B cell (primary cell): ENCODE measurements around the gene GRB10. TPM values are rescaled to one million over a fixed set of nuclear protein-coding genes. Genes with fewer than 3 reads are reported as not detected.

ENCODE experiments used
- ATAC-seq: fragments of 200-7000 bp; cut with Tn5 transposase; one replicate; pipeline ENCODE4 v1.10.0; 2021; ENCODE audit warnings: low read depth, mild to moderate bottlenecking, moderate number of reproducible peaks, moderate library complexity
- CTCF ChIA-PET: fragments of 350-600 bp; sonication (Branson Sonifier 250); formaldehyde crosslinking; loops from one replicate; lab custom pipeline; 2021; ENCODE audit warnings: antibody characterized with exemption, inconsistent platforms; lab: Charles Lee
- POLR2A ChIA-PET: fragments of 350-600 bp; sonication (Branson Sonifier 250); formaldehyde crosslinking; loops from one replicate; lab custom pipeline; 2021; ENCODE audit warnings: antibody characterized with exemption; lab: Charles Lee
- DNase-seq: peaks from one replicate; pipeline ENCODE4 v3.0.0; 2013
- H2AFZ ChIP-seq: 2 replicates; pipeline ENCODE4 v1.6.1; 2012; ENCODE audit warnings: mild to moderate bottlenecking, low read depth, low read length; ENCODE audit not compliant: insufficient read depth, poor library complexity, severe bottlenecking
- H3K27ac ChIP-seq, 2 donors: 1 replicate in 1 of 2; 2 replicates in 1 of 2; pipeline ENCODE4 v1.5.1; 2012 to 2013; ENCODE audit warnings: low read length in 2 of 2, mild to moderate bottlenecking in 2 of 2, moderate library complexity in 1 of 2
- H3K27me3 ChIP-seq, 4 experiments: fragments of 200-600 bp in 1 of 4; sonication (generic) in 1 of 4; replicated peaks in 1 of 4; 1 replicate in 2 of 4; 2 replicates in 2 of 4; pipeline versions ENCODE4 v1.6.1 to v1.7.0; 2013 to 2016; ENCODE audit warnings: low read length in 3 of 4, mild to moderate bottlenecking in 2 of 4, mixed read lengths in 1 of 4, moderate library complexity in 1 of 4; ENCODE audit not compliant: insufficient read depth in 4 of 4, control insufficient read depth in 3 of 4; ENCODE audit errors: control extremely low read depth in 1 of 4
- H3K36me3 ChIP-seq, 2 experiments: replicated peaks in 1 of 2; 1 replicate in 1 of 2; 2 replicates in 1 of 2; pipeline versions ENCODE4 v1.6.1 to v1.7.1; 2013; ENCODE audit warnings: low read length in 1 of 2; ENCODE audit not compliant: insufficient read depth in 2 of 2, control insufficient read depth in 1 of 2; ENCODE audit errors: control extremely low read depth in 1 of 2, extremely low read depth in 1 of 2
- H3K4me1 ChIP-seq, 2 donors: fragments of 200-600 bp in 1 of 2; sonication (generic) in 1 of 2; 1 replicate in 1 of 2; 2 replicates in 1 of 2; pipeline versions ENCODE4 v1.5.1 to v1.6.1; 2013 to 2017; ENCODE audit warnings: low read length in 2 of 2; ENCODE audit not compliant: control insufficient read depth in 2 of 2, insufficient read depth in 2 of 2
- H3K4me2 ChIP-seq: replicated peaks from 2 replicates; pipeline ENCODE3; 2012; ENCODE audit warnings: mild to moderate bottlenecking, low read depth, low read length; ENCODE audit not compliant: poor library complexity, severe bottlenecking
- H3K4me3 ChIP-seq, 5 experiments: fragments of 200-600 bp in 1 of 5; sonication (generic) in 1 of 5; 1 replicate in 3 of 5; 2 replicates in 2 of 5; pipeline versions ENCODE4 v1.5.1 to v1.7.0; 2011 to 2016; ENCODE audit warnings: low read length in 4 of 5, mild to moderate bottlenecking in 4 of 5, low read depth in 2 of 5, control low read depth in 1 of 5, moderate library complexity in 1 of 5; ENCODE audit not compliant: insufficient read depth in 1 of 5; ENCODE audit errors: control extremely low read depth in 1 of 5, extremely low read depth in 1 of 5
- H3K79me2 ChIP-seq: fragments of 200-600 bp; sonication (generic); one replicate; pipeline ENCODE4 v1.6.0; 2016; ENCODE audit warnings: low read length; ENCODE audit not compliant: control insufficient read depth, insufficient read depth
- H3K9ac ChIP-seq: fragments of 200-600 bp; sonication (generic); 2 replicates; pipeline ENCODE4 v1.6.1; 2017; ENCODE audit warnings: mild to moderate bottlenecking, low read length, moderate library complexity
- H3K9me3 ChIP-seq, 3 donors: one replicate each; pipeline versions ENCODE4 v1.6.1 to v1.7.1; 2013; ENCODE audit warnings: low read length in 2 of 3; ENCODE audit not compliant: control insufficient read depth in 2 of 3, insufficient read depth in 1 of 3; ENCODE audit errors: control extremely low read depth in 1 of 3
- H4K20me1 ChIP-seq: 2 replicates; pipeline ENCODE4 v1.6.0; 2012; ENCODE audit warnings: mild to moderate bottlenecking, low read length; ENCODE audit not compliant: insufficient read depth, control insufficient read depth, poor library complexity, severe bottlenecking
- H3K27ac Mint-ChIP-seq: one replicate; pipeline ENCODE4 v1.8.0; 2021; ENCODE audit warnings: mixed read lengths
- H3K27me3 Mint-ChIP-seq: one replicate; pipeline ENCODE4 v1.8.0; 2021; ENCODE audit warnings: mixed read lengths
- H3K4me1 Mint-ChIP-seq: one replicate; pipeline ENCODE4 v1.8.0; 2021; ENCODE audit warnings: mixed read lengths
- H3K4me3 Mint-ChIP-seq: one replicate; pipeline ENCODE4 v1.8.0; 2021; ENCODE audit warnings: mixed read lengths
- H3K9me3 Mint-ChIP-seq: one replicate; pipeline ENCODE4 v1.8.0; 2022; ENCODE audit warnings: mixed read lengths; ENCODE audit not compliant: insufficient read depth
- EZH2 ChIP-seq: IDR thresholded peaks from 2 replicates; pipeline ENCODE4 v1.6.1; 2012; ENCODE audit warnings: borderline replicate concordance, low read depth, mild to moderate bottlenecking, moderate library complexity, low read length; ENCODE audit not compliant: insufficient read depth, poor library complexity, severe bottlenecking
- WGBS: methylation state at CpG from one replicate; pipeline ENCODE4 v1.1.5; 2013; ENCODE audit warnings: missing lambda C conversion rate; ENCODE audit not compliant: insufficient coverage; 5-methylcytosine and 5-hydroxymethylcytosine counted together
- intact Hi-C: fragments of 100-400 bp; cut with micrococcal nuclease; formaldehyde crosslinking; loops from one replicate; pipeline ENCODE4 v1.10.0; 2022
- polyA plus RNA-seq: library from polyadenylated mRNA; depleted of rRNA; stranded (reverse); fragments of >200 nt; gene quantifications from 2 replicates; pipeline ENCODE4 v1.2.3, GENCODE V29; 2012
- total RNA-seq, 2 donors: library from RNA; stranded (reverse); fragments of 120-200 nt in 1 of 2; gene quantifications; 1 replicate in 1 of 2; 2 replicates in 1 of 2; pipeline versions ENCODE4 v1.2.3 to v1.2.4, GENCODE V29; 2013 to 2022
- TF ChIP-seq, protein P1 (sequence below): fragments of 200-600 bp; IDR thresholded peaks from one replicate; pipeline ENCODE4 v1.8.0; 2022; ENCODE audit warnings: antibody characterized with exemption, mild to moderate bottlenecking

Gene GRB10
- total and polyA plus RNA-seq, 2 donors (not counting 1 experiment from before 2014, with no cell fraction given), result 0.04 TPM; not detected in 1

DNA sequence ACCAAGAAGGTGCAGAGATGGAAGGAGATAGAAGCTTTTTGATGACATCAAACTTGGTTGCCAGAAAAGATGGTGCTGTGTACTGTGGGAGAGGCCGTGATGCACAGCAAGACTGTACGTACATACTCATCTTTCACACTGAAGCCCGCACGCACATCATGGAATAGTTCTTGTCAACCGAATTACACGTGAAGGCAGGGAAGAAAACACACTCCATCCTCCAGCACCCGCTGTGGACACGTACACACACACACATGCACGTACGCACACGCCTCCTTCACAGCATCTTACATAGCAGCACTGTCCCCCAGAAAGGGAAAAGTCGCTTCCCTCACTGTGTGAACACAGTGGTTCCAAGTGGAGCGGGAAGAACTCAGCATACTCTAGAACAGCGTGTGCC, 163.0 kb downstream of the GRB10 start:
- Mint-ChIP-seq H3K4me3 (no peak overlapping the region), H3K4me1 (no peaks in the 10 kb centered on the region), H3K9me3 (no peaks in the 10 kb centered on the region), H3K27me3 (peaks cover 12% of the 10 kb centered on the region), H3K27ac (no peak overlapping the region)
- H3K36me3 ChIP-seq, result no peaks in the 10 kb centered on the region
- no peak overlapping the region for H3K4me3 ChIP-seq
- H2AFZ ChIP-seq, result no peak overlapping the region
- CTCF ChIA-PET, result no interaction called here
- no peaks in the 10 kb centered on the region for H3K79me2 ChIP-seq
- POLR2A ChIA-PET, result no interaction called here
- no peak overlapping the region for H3K9ac ChIP-seq
- no peak overlapping the region for H3K4me2 ChIP-seq
- intact Hi-C loops, result no loop called here
- 94% methylated on average over 14 of the region's 14 CpGs for WGBS
- H3K9me3 ChIP-seq, result no peaks in the 10 kb centered on the region
- no peaks in the 10 kb centered on the region for H4K20me1 ChIP-seq
- no peaks in the 10 kb centered on the region for H3K27me3 ChIP-seq
- H3K27ac ChIP-seq, result no peak overlapping the region
- DNase-seq (no peak), ATAC-seq (no peak)
- TF ChIP-seq, protein P1, sequence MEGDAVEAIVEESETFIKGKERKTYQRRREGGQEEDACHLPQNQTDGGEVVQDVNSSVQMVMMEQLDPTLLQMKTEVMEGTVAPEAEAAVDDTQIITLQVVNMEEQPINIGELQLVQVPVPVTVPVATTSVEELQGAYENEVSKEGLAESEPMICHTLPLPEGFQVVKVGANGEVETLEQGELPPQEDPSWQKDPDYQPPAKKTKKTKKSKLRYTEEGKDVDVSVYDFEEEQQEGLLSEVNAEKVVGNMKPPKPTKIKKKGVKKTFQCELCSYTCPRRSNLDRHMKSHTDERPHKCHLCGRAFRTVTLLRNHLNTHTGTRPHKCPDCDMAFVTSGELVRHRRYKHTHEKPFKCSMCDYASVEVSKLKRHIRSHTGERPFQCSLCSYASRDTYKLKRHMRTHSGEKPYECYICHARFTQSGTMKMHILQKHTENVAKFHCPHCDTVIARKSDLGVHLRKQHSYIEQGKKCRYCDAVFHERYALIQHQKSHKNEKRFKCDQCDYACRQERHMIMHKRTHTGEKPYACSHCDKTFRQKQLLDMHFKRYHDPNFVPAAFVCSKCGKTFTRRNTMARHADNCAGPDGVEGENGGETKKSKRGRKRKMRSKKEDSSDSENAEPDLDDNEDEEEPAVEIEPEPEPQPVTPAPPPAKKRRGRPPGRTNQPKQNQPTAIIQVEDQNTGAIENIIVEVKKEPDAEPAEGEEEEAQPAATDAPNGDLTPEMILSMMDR, result no peak
- TF ChIP-seq EZH2, result no peak
- no peaks in the 10 kb centered on the region for H3K4me1 ChIP-seq

DNA sequence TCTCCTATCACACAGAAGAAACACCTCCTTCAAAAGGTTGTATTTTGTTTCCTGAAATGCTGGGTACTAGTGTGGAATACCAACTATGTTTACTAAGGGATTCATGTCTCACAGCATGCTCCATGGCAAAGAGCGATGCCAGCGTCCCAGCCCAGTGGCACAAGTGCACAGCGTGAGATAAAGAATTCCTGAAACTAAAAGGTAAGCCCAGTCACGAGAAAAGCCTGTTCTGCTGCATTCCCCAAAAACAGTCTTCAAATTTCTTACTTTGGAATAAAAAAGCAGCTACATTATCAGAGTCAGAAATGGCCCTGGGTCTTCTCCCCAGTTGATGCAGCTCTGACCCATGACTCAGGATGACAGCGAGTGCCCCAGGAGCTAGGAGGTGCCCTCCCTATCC, 164.4 kb downstream of the GRB10 start:
- H3K27me3 Mint-ChIP-seq, result peaks cover 12% of the 10 kb centered on the region
- no peak overlapping the region for H3K4me2 ChIP-seq
- H3K4me1 ChIP-seq, result no peaks in the 10 kb centered on the region
- H3K79me2 ChIP-seq, result no peaks in the 10 kb centered on the region
- H3K27ac Mint-ChIP-seq, result no peak overlapping the region
- no peak overlapping the region for H3K27ac ChIP-seq
- no peaks in the 10 kb centered on the region for H3K4me1 Mint-ChIP-seq
- H3K9me3 Mint-ChIP-seq, result no peaks in the 10 kb centered on the region
- DNase-seq, result no peak
- H3K9ac ChIP-seq, result no peak overlapping the region
- H4K20me1 ChIP-seq, result no peaks in the 10 kb centered on the region
- 98% methylated on average over 5 of the region's 5 CpGs for WGBS
- no peak overlapping the region for H3K4me3 ChIP-seq
- no peak for ATAC-seq
- TF ChIP-seq, protein P1, result no peak
- no peak for TF ChIP-seq EZH2
- intact Hi-C loops, result no loop called here
- no peaks in the 10 kb centered on the region for H3K27me3 ChIP-seq
- no peaks in the 10 kb centered on the region for H3K9me3 ChIP-seq
- CTCF ChIA-PET, result interaction anchor here (0.7 kb wide), 1 partner anchor 63 kb away, joined by 3 read pairs; no protein-coding TSS in a partner anchor
- no peaks in the 10 kb centered on the region for H3K36me3 ChIP-seq
- H3K4me3 Mint-ChIP-seq, result no peak overlapping the region
- POLR2A ChIA-PET, result no interaction called here
- no peak overlapping the region for H2AFZ ChIP-seq
